Measurements from ENCODE around the gene FAM171A1.
"Not testable (repeated sequence)": the region's sequence is repeated elsewhere in the genome, so short reads cannot be mapped to it uniquely, and the experiment has no call there.

FAM171A1 gene

GRCh38 chr10:15293862-15294842 lies 76.9 kb downstream of the FAM171A1 start:
- peak in 43 of 56 donors; percentile 8 to 69 (median 39) for DNase-seq

DNA sequence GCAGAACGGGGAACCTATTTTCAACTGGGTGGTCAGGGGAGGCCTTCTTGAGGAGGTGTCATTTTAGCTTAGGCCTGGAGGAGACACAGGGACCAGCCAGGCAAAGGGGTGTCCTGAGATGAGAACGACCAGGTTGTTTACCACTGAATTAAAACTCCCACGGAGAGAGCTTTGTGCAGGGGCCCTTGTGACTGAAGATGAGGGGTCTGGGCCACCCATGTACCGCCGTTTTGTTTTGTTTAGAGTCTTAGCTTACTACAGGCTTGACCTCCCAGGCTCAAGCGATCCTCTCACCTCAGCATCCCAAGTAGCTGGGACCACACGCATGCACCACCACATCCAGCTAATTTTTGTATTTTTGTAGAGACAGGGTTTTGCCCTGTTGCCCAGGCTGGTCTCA lies 80.4 kb downstream of the FAM171A1 start:
- no peak for DNase-seq

DNA sequence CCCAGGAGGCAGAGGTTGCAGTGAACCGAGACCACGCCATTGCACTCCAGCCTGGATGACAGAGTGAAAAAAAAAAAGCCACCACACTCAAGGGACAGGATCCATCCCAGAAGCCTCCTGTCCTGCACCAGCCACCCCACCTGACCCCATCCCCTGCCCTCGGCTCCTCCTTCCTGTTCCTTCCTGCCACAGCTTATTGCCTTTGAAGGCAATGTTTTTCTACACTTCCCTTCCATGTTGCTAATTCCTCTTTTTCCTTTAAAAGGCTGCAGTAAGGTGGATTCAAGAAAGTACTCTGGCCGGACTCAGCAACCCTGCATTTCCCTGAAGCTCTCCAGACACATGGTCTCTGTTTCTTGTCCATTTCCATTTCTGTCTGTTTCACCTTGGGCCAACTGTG lies 80.9 kb downstream of the FAM171A1 start:
- DNase-seq = no peak

GRCh38 chr10:15280974-15281373 lies 90.1 kb downstream of the FAM171A1 start:
- DNase-seq = no peak

GRCh38 chr10:15280462-15280861 lies 90.6 kb downstream of the FAM171A1 start:
- no peak for DNase-seq

- no peak for DNase-seq
Measured at GRCh38 chr10:15279236-15279635, 91.9 kb downstream of the FAM171A1 start.

GRCh38 chr10:15278786-15279185 lies 92.3 kb downstream of the FAM171A1 start:
- DNase-seq = no peak

DNA sequence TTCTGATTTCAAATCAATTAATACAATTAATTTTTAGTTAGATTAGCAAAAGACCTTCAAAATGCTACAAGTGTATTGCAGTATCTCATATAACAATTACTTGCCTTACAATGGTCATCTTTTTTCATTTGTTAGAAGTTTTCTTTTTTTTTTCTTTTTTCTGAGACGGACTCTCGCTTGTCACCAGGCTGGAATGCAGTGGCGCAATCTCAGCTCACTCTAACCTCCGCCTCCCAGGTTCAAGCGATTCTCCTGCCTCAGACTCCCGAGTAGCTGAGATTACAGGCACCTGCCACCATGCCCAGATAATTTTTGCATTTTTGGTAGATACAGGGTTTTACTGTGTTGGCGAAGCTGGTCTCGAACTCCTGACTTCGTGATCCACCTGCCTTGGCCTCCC lies 95.0 kb downstream of the FAM171A1 start:
- DNase-seq = not testable (repeated sequence)

DNA sequence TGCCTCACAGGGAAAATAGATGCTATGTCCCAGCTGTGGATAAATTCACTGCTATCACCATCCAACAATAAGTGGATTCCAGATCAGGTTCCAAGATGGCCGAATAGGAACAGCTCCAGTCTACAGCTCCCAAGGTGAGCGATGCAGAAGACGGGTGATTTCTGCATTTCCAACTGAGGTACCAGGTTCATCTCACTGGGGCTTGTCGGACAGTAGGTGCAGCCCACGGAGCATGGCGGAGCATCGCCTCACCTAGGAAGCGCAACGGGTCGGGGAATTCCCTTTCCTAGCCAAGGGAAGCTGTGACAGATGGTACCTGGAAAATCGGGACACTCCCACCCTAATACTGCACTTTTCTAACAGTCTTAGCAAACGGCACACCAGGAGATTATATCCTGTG lies 101.3 kb downstream of the FAM171A1 start:
- DNase-seq = not testable (repeated sequence)

- no peak for DNase-seq
Measured at GRCh38 chr10:15267496-15267895, 103.6 kb downstream of the FAM171A1 start.

DNA sequence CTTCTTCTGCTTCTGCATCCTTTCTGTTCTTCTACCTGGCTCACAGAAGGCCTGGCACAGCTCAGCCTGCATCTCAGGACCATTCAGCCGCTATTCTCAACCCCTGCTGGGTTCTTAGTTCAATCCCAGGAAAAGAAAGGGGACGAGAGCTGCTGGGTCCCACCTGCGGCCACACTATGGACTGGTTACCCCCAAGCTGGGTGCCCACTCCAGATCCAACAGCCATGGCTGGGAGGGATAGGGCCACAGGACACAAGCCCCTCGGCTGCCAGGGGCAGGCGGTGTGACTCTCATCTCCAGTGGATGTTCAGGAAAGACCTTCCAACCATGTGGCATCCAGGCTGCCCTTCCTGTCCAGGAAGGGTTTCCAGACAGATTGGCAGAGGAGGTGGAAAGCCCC lies 105.0 kb downstream of the FAM171A1 start:
- DNase-seq = no peak

DNA sequence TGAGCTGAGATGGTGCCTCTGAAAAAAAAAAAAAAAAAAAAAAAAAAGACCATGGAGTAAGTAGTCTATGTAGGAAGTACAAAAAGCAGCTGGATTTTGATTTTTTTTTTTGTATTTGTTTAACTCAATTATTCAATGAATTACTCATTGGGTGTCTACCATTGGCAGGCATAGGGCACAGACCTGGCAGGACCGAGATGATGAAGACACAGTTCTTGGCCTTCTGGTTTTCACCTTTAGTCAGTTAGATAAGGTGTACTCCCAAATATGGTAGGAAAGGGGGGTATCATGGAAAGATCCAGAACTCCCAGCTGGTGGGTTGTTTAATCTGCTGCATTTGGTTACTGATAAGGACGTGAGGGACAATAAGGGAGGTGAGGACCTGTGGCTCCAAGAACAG lies 105.5 kb downstream of the FAM171A1 start:
- DNase-seq = no peak

DNA sequence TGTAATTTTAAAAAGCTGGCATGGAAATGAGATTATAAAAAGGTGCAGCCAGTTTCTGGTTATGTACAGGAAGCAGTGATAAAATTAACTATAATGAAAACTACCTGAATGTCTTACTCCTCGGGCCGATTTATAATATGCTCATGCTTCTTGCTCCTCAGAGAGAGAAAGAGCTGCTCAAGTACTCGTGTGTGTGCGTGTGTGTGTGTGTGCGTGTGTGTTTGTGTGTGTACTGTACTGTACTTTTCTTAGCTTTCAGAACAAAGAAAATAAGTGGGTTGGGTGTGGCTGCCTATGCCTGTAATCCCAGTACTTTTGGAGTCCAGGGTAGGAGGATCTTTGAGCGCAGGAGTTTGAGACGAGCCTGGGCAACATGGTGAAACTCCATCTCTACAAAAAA lies 106.0 kb downstream of the FAM171A1 start:
- no peak for DNase-seq

DNA sequence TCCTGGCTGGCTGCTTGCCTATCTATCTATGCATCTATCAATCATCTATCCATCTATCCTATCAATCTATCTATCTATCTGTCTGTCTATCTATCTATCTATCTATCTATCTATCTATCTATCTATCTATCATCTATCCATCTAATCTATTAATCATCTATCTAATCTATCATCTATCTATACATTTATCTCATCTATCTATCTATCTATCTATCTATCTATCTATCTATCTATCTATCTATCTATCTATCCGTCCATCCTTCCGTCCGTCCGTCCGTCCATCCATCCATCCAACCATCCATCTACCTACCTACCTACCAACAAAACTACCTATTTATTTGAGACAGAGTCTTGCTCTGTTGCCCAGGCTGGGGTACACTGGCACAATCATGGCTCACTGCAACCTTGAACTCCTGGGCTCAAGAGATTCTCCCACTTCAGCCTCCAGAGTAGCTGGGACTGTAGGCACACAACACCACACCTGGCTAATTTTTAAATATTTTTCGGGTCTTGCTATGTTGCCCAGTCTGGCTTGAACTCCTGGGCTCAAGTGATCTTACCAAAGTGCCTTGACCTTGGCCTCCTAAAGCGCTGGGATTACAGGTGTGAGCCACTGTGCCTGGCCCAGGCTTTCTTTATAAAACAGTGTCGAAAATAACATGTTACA lies 107.3 kb downstream of the FAM171A1 start:
- no peak for DNase-seq

DNA sequence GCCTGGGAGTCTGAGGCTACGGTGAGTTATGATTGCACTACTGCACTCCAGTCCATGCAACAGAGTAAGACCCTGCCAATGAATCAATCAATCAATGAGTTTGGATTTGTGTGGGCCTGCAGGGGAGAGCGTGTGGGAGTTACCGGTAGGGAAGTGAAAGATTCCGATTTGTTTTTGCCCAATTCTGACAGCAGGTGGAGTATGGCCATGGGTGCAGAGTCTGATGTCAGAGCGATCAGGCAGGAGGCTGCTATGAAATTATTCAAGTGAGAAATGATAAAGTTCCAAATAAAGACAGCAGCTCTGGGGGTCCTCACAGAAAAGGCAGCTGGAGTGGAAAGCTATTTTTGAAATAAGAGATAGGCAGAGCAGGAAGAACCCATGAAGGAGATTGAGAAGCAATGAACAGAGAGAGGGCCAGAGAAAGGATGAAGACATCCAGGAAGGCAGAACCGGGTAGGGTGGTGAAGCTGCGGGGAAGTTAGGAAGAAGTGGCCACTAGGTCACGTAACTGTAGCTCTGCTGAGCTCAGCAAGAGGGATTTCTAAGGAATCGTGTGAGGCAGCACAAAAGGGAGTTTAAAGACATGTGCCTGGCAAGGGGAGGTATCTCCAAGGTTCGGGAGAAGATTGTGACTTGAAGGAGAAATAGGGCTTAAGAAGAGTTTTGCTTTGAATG lies 108.9 kb downstream of the FAM171A1 start:
- DNase-seq = peak in 9 of 56 donors; percentile 8 to 34 (median 20)

DNA sequence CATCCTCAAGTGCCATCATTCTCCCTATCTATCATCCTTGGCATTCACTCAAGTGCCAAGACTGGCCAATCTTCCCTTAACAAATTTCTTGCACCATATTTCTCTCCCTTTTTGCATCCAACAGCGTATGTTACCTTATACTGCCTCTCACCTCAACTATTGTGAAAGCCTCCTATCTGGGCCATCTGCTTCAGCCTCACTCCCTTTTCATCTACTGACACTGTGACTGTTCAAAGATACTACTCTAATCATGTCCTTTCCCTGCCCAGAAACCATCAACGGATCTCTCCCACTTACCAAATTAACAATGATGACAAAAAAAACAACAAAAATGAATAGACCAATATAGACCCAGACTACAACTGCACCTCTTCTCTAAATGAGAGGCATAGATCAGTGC lies 112.0 kb downstream of the FAM171A1 start:
- no peak for DNase-seq

GRCh38 chr10:15258255-15258654 lies 112.8 kb downstream of the FAM171A1 start:
- DNase-seq = no peak

GRCh38 chr10:15255961-15256360 lies 115.1 kb downstream of the FAM171A1 start:
- DNase-seq = no peak

DNA sequence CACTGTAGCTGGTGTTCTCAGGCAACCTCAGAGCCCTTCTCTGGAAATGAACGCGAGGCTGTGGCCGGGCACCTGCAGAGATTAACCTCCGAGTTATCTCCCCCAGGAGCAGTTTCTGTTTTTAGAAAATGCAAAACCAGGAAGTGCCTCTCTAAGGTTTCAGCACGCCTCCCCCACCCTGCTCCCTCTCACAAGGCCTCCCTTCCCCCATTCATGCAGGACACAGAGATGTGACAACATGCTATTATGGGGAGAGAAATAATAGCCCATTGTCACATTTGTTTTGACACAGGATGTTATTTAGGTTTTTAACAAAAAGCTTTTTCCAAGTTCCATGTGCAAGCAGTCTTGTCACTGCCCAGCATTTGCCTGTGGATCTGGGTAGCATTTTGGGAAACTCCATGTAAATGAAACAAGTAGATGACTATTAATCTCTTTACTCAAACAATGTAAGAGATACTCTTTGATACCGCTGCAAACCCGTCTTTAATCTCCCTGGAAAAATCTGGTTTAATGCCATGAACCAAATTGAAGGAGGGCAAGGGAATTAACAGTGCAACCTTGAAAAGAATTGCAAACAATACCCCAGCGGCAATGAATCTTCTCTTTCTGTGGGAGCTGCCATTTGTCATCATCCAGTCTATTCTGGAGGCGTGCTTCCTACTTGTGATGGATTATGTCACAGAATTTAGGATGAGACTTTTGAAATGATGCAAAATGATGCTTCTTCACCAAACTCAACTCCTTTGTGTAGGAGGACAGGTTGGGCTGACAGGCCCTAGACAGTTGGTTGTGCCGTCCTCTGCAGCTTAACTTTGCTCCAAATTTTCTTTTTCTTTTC lies 116.1 kb downstream of the FAM171A1 start:
- DNase-seq = peak in 39 of 56 donors; percentile 11 to 72 (median 32)

- peak in 27 of 56 donors; percentile 5 to 63 (median 27) for DNase-seq
Measured at GRCh38 chr10:15253951-15254807, 116.9 kb downstream of the FAM171A1 start.
